ENCODE measurements around the gene NOC2L. TPM values are rescaled to one million over a fixed set of nuclear protein-coding genes. Genes with fewer than 3 reads are reported as not detected.
A peak's percentile ranks its signal among the peaks of the same experiment; 100 is the strongest.

Gene NOC2L
- polyA plus RNA-seq, 2 of the 4 experiments (the other 2 are of a cell fraction): 48.4 to 73.5 TPM

- ATAC-seq (peak; percentile 8 to 30), FAIRE-seq (no peak), DNase-seq (ENCODE audit: low read depth in 1 of 2, low spot score in 1 of 2) (peak in 1 of 2 experiments; percentile 71)
- 4% methylated on average over 21 of the region's 120 CpGs for WGBS (ENCODE audit: missing lambda C conversion rate)
- peak overlapping the region; percentile 95 to 97 for H3K27ac ChIP-seq
- peak overlapping the region; percentile 97 for H3K4me2 ChIP-seq
- CTCF ChIA-PET: interaction anchor here (3.7 kb wide), 1 partner anchor 15 kb away, joined by 37 read pairs; no protein-coding TSS in a partner anchor
- H3K4me1 ChIP-seq: peaks cover 55% of the 10 kb centered on the region
- POLR2A ChIA-PET: no interaction called here
- peak overlapping the region; percentile 84 for H3K4me3 ChIP-seq
- no peaks in the 10 kb centered on the region for H3K9me3 ChIP-seq
- no peak for TF ChIP-seq RCOR1 (IDR thresholded peaks at IDR 0.05; ENCODE audit: low read depth, low read length)
- TF ChIP-seq EHMT2 (IDR thresholded peaks at IDR 0.05; ENCODE audit: low read depth): no peak
- TF ChIP-seq CTCF (IDR thresholded peaks at IDR 0.05): peak; percentile 22; the same call in 1 of the 3 replicates
- TF ChIP-seq HEYL (CRISPR knock-in tag; IDR thresholded peaks at IDR 0.05): no peak
- TF ChIP-seq HOXB5 (CRISPR knock-in tag; IDR thresholded peaks at IDR 0.05): no peak
- no peak for TF ChIP-seq TFCP2L1 (CRISPR knock-in tag; IDR thresholded peaks at IDR 0.05)
- no peak for TF ChIP-seq SREBF2 (IDR thresholded peaks at IDR 0.05)
- TF ChIP-seq JUNB (IDR thresholded peaks at IDR 0.05): no peak
- peak in 1 of 2 experiments; percentile 33; a peak in 1 of 5 replicates for TF ChIP-seq RAD21 (conservative IDR thresholded peaks at IDR 0.05 in 1 of 2, IDR thresholded peaks at IDR 0.05 in 1 of 2)
- TF ChIP-seq HDAC2 (IDR thresholded peaks at IDR 0.05): no peak
- TF ChIP-seq POLR2A (IDR thresholded peaks at IDR 0.05; ENCODE audit: low read length): no peak; the same call in 1 of the 2 replicates
- TF ChIP-seq E2F6 (IDR thresholded peaks at IDR 0.05; ENCODE audit: borderline replicate concordance, low read depth): peak; percentile 51; the same call in 1 of the 2 replicates
- TF ChIP-seq GATA3 (IDR thresholded peaks at IDR 0.05; ENCODE audit: borderline replicate concordance): no peak
- no peak for TF ChIP-seq BCL3 (IDR thresholded peaks at IDR 0.05)
- no peak for TF ChIP-seq HMGXB4 (CRISPR knock-in tag; IDR thresholded peaks at IDR 0.05; ENCODE audit: borderline replicate concordance)
- TF ChIP-seq POLR2AphosphoS2 (conservative IDR thresholded peaks at IDR 0.05; ENCODE audit: low read length): no peak
- no peak for TF ChIP-seq ELK1 (IDR thresholded peaks at IDR 0.05; ENCODE audit: low read depth, low read length)
- TF ChIP-seq MAFK (IDR thresholded peaks at IDR 0.05; ENCODE audit: partially characterized antibody): no peak
- TF ChIP-seq ESRRA (IDR thresholded peaks at IDR 0.05; ENCODE audit: borderline replicate concordance, low read length): no peak
- 0 out of 2 replicates have a peak, but pooled peaks have one; percentile 66 for TF ChIP-seq RNF2 (IDR thresholded peaks at IDR 0.05; ENCODE audit: borderline replicate concordance, low read depth)
- TF ChIP-seq MAX (IDR thresholded peaks at IDR 0.05): peak; percentile 42; the same call in 1 of the 2 replicates
- TF ChIP-seq JUN (IDR thresholded peaks at IDR 0.05): peak in 1 of 2 experiments; percentile 64; a peak in 3 of 5 replicates
- TF ChIP-seq MYC (IDR thresholded peaks at IDR 0.05; ENCODE audit: borderline replicate concordance, low read length): no peak
- no peak for TF ChIP-seq MAZ (IDR thresholded peaks at IDR 0.05; ENCODE audit: borderline replicate concordance, low read depth, low read length)
- TF ChIP-seq FOSB (CRISPR knock-in tag; IDR thresholded peaks at IDR 0.05): no peak
- no peak for TF ChIP-seq CBX8 (IDR thresholded peaks at IDR 0.05)
- no peak for TF ChIP-seq ZFP36 (IDR thresholded peaks at IDR 0.05; ENCODE audit: borderline replicate concordance, partially characterized antibody)
- TF ChIP-seq REST (IDR thresholded peaks at IDR 0.05): no peak
- no peak for TF ChIP-seq BHLHE40 (IDR thresholded peaks at IDR 0.05; ENCODE audit: low read depth, low read length)
Measured at GRCh38 chr1:924656-925560, 34.1 kb downstream of the NOC2L start.

Data from A549 (cell line).